Measurements from ENCODE around the gene WWOX.

WWOX gene

GRCh38 chr16:78773291-78773702, 673.8 kb downstream of the WWOX start:
- in situ Hi-C loops (cut with HindIII; ENCODE audit: low sequenced_read_pairs): no loop called here

- in situ Hi-C loops (cut with HindIII; ENCODE audit: low sequenced_read_pairs): no loop called here
Measured at GRCh38 chr16:78773706-78774105, 674.3 kb downstream of the WWOX start.

- in situ Hi-C loops (cut with HindIII; ENCODE audit: low sequenced_read_pairs): no loop called here
Measured at GRCh38 chr16:78775161-78775561, 675.7 kb downstream of the WWOX start.

GRCh38 chr16:78778101-78779004, 678.9 kb downstream of the WWOX start:
- in situ Hi-C loops (cut with HindIII; ENCODE audit: low sequenced_read_pairs): no loop called here

DNA sequence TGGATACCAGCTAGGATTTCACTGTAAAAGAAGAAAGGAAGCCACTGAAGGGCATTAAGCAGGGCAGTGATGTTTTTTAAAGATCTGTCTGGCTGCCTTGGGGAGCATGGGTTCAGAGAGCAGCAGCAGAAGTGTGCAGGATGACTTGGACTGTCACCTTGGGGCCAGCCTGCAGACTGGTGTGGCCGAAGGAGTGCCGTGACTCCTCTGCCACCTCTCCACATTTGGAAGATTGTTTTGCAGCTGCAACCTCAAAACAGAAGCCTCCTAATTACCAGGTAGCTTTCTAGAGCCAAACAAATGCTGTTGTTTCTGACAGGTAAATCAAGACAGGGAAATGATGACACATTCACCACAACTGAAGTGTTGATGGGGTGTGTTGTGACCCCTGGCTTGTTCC, 681.4 kb downstream of the WWOX start:
- in situ Hi-C loops (cut with HindIII; ENCODE audit: low sequenced_read_pairs): no loop called here

GRCh38 chr16:78782572-78782971, 683.1 kb downstream of the WWOX start:
- in situ Hi-C loops (cut with HindIII; ENCODE audit: low sequenced_read_pairs): no loop called here

DNA sequence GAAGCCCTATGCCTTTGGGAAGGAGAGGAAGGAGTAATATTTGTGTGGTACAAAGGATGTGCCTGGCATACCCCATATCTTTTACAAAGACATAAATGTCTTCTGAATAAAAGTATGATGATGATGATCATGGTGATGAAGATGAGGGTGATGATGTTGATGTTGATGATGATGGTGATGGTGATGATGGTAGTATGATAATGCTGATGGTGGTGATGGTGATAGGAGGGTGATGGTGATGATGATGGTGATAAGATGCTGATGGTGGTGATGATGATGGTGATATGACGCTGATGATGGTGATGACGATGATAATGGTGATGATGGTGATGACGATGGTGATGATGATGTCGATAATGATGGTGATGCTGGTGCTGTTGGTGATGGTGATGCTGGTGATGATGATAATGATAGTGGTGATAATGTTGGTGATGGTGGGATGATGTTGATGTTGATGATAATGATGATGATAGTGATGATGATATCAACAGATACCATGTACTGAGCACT, 684.2 kb downstream of the WWOX start:
- in situ Hi-C loops (cut with HindIII; ENCODE audit: low sequenced_read_pairs): no loop called here

DNA sequence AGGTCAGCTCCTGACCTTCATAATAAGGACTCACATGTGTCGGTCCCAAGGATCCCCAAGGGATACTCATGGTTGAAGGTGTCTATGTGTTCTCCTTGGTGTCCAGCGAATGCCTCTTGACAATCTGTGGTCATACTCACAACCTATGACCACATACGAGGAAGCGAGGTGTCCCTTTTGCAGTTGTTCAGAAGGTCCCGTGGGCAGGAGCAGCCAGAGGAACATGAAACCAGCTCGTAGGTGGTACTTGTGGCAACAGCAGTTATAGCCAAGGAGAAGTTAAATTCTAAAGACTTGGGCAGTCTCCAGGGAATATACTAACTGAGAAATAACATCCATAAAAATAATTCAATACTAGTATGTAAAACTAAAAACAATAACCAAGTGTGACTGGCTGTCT, 685.3 kb downstream of the WWOX start:
- in situ Hi-C loops (cut with HindIII; ENCODE audit: low sequenced_read_pairs): no loop called here

DNA sequence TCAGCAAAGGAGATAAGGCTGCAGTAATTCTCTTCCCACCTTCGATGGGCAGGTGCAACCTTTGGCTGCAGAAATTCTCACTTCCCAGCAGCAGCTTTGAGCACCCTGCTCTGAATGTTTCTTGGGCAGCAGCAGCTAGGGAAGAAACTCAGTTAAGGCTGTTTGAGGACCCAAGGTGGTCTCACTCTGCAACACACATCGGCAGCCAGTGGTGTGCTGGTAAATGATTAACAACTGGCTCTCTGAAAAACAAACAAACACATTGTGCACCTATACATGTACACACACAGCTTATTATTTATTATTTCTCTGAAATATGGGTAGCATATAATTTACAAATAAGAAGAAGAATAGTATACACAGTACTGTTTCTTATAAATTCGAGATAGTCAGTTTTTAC, 685.8 kb downstream of the WWOX start:
- in situ Hi-C loops (cut with HindIII; ENCODE audit: low sequenced_read_pairs): no loop called here

DNA sequence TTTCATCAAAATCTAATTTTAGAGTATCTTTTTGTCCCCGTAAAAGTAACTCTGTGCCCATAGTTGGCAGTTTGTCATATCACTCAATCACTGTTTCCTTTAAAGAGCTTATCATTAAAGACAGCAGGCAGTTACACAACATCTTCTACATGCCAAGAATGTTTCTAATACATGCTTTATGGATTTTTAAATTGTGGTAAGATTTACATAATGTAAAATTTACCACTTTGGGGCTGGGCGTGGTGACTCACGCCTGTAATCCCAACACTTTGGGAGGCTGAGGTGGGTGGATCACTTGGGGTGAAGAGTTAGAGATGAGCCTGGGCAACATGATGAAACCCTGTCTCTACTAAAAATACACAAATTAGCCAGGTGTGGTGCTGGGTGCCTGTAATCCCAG, 687.2 kb downstream of the WWOX start:
- in situ Hi-C loops (cut with HindIII; ENCODE audit: low sequenced_read_pairs): no loop called here

- in situ Hi-C loops (cut with HindIII; ENCODE audit: low sequenced_read_pairs): no loop called here
Measured at GRCh38 chr16:78788276-78788675, 688.8 kb downstream of the WWOX start.

DNA sequence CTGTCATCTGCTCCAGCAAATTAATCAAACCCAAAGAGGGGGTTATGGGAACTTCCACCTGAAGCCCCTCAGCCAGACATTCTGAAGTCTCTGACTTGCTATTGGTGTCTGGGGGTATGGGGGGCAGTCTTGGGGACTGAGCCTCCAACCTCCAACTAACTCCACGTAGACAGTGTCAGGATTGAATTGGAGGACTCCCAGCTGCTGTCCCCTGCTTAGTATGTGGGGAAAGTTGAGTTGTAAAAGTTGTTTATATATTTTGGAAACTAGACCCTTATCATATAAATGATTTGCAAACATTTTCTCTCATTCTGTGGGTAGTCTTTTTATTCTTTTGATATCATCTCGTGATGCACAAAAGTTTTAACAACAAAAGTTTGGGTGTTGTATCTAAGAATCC, 689.2 kb downstream of the WWOX start:
- in situ Hi-C loops (cut with HindIII; ENCODE audit: low sequenced_read_pairs): no loop called here

- in situ Hi-C loops (cut with HindIII; ENCODE audit: low sequenced_read_pairs): no loop called here
Measured at GRCh38 chr16:78789561-78789960, 690.1 kb downstream of the WWOX start.

- in situ Hi-C loops (cut with HindIII; ENCODE audit: low sequenced_read_pairs): no loop called here
Measured at GRCh38 chr16:78791011-78791410, 691.6 kb downstream of the WWOX start.

GRCh38 chr16:78791926-78792325, 692.5 kb downstream of the WWOX start:
- in situ Hi-C loops (cut with HindIII; ENCODE audit: low sequenced_read_pairs): no loop called here

GRCh38 chr16:78792952-78793351, 693.5 kb downstream of the WWOX start:
- in situ Hi-C loops (cut with HindIII; ENCODE audit: low sequenced_read_pairs): no loop called here

- in situ Hi-C loops (cut with HindIII; ENCODE audit: low sequenced_read_pairs): no loop called here
Measured at GRCh38 chr16:78794581-78795250, 695.3 kb downstream of the WWOX start.

DNA sequence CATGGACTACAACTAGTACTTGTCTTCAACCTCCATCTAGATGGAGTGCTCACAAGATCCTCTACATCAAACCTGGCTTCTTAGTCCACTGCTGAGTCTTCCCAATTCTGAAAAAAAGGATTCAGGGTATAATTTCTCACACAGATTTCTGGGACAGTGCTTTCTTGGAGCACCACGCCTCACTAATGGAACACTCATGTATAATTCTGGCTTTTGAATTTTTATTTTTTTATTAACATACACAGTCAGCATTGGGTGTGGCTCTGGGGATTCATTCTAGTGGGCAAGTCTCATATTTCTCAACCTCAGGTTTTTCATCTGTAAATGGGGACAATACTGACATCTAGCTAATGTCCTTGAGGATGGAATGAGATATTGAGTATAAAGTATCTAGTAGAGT, 696.0 kb downstream of the WWOX start:
- in situ Hi-C loops (cut with HindIII; ENCODE audit: low sequenced_read_pairs): no loop called here

- in situ Hi-C loops (cut with HindIII; ENCODE audit: low sequenced_read_pairs): no loop called here
Measured at GRCh38 chr16:78796221-78796866, 696.9 kb downstream of the WWOX start.

DNA sequence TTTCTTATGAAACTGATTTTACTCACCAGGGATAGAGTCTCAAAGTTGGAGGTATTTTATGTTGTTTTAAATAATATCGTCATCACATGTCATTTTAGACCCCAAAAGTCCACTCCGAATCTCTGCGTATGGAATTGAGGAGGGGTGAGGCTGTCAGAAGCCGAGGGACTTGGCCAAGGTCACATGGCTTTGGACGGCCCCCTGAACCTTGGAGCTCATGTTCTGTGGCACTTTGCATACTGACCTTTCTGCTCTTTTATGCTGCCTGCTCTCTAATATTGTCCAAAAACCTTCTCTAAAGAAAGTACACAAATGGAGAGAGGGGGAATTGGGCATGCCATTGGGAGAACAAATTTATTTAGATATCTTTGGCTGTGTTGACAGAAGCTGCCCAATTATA, 700.0 kb downstream of the WWOX start:
- in situ Hi-C loops (cut with HindIII; ENCODE audit: low sequenced_read_pairs): no loop called here

- in situ Hi-C loops (cut with HindIII; ENCODE audit: low sequenced_read_pairs): no loop called here
Measured at GRCh38 chr16:78800523-78800922, 701.1 kb downstream of the WWOX start.
